Measurements from ENCODE around the gene DHRSX. TPM values are rescaled to one million over a fixed set of nuclear protein-coding genes. Genes with fewer than 3 reads are reported as not detected.

The DHRSX gene
- polyA plus RNA-seq, 3 donors from 2014 or later, result 20.0 to 36.4 (median 23.2) TPM

DNA sequence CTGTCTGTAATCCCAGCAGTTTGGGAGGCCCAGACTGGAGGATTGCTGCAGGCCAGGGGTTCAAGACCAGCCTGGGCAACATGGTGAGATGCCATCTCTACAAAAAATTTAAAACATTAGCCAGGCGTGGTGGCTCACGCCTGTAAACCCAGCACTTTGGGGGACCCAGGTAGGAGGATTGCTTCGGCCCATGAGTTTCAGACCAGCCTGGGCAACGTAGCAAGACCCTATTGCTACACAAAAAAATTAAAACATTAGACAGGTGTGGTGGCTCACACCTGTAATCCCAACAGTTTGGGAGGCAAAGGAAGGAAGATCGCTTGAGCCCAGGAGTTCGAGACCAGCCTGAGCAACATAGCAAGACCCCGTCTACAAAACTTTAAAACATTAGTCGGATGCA is 1.3 kb downstream of the DHRSX start:
- Mint-ChIP-seq H3K4me3 (peak overlapping the region; percentile 84 to 93 (median 86)), H3K27ac (peak overlapping the region; percentile 70 to 96 (median 88)), H3K27me3 (ENCODE audit: low read depth in 3 of 3) (peaks cover 0 to 13% (median 5%) of the 10 kb centered on the region in 3 donors), H3K9me3 (no peaks in the 10 kb centered on the region), H3K4me1 (peaks cover 33 to 38% of the 10 kb centered on the region in 2 donors), H3K36me3 (no peaks in the 10 kb centered on the region)
- DNase-seq, result no peak

- Mint-ChIP-seq H3K27ac (peak overlapping the region; percentile 70 to 96 (median 88)), H3K36me3 (no peaks in the 10 kb centered on the region), H3K27me3 (ENCODE audit: low read depth in 3 of 3) (peaks cover 0 to 13% (median 5%) of the 10 kb centered on the region in 3 donors), H3K4me1 (peaks cover 33 to 38% of the 10 kb centered on the region in 2 donors), H3K9me3 (no peaks in the 10 kb centered on the region), H3K4me3 (peak overlapping the region; percentile 84 to 93 (median 86))
- no peak for DNase-seq
Observed at GRCh38 chrX:2498781-2499302, 1.9 kb downstream of the DHRSX start.

GRCh38 chrX:2497961-2498780 is 2.6 kb downstream of the DHRSX start:
- H3K9me3 Mint-ChIP-seq, result no peaks in the 10 kb centered on the region
- peak overlapping the region; percentile 22 to 87 (median 64) for H3K4me3 Mint-ChIP-seq

GRCh38 chrX:2495595-2495994 is 5.2 kb downstream of the DHRSX start:
- Mint-ChIP-seq H3K9me3 (no peaks in the 10 kb centered on the region), H3K4me1 (peaks cover 31 to 45% of the 10 kb centered on the region in 2 donors), H3K27me3 (ENCODE audit: low read depth in 3 of 3) (peaks cover 0 to 8% (median 3%) of the 10 kb centered on the region in 3 donors), H3K4me3 (no peak overlapping the region), H3K36me3 (peaks cover 0 to under 1% (median 0%) of the 10 kb centered on the region in 3 donors), H3K27ac (peak overlapping the region in 1 of 6 donors; percentile 7)
- DNase-seq, result no peak

More at GRCh38 chrX:2497961-2498780, 2.6 kb downstream of the DHRSX start:
- Mint-ChIP-seq H3K27ac (peak overlapping the region; percentile 44 to 96 (median 88)), H3K4me1 (peaks cover 33 to 38% of the 10 kb centered on the region in 2 donors), H3K36me3 (no peaks in the 10 kb centered on the region), H3K27me3 (ENCODE audit: low read depth in 3 of 3) (peaks cover 0 to 13% (median 5%) of the 10 kb centered on the region in 3 donors)
- no peak for DNase-seq

- H3K27ac Mint-ChIP-seq, result no peak overlapping the region
- DNase-seq, result no peak
- H3K4me1 Mint-ChIP-seq, result peaks cover 10 to 21% of the 10 kb centered on the region in 2 donors
- peaks cover 0 to 12% (median 6%) of the 10 kb centered on the region in 3 donors for H3K36me3 Mint-ChIP-seq
- H3K9me3 Mint-ChIP-seq, result no peaks in the 10 kb centered on the region
- no peaks in the 10 kb centered on the region for H3K27me3 Mint-ChIP-seq (ENCODE audit: low read depth in 3 of 3)
- H3K4me3 Mint-ChIP-seq, result no peak overlapping the region
Observed at GRCh38 chrX:2492531-2493218, 8.1 kb downstream of the DHRSX start.

DNA sequence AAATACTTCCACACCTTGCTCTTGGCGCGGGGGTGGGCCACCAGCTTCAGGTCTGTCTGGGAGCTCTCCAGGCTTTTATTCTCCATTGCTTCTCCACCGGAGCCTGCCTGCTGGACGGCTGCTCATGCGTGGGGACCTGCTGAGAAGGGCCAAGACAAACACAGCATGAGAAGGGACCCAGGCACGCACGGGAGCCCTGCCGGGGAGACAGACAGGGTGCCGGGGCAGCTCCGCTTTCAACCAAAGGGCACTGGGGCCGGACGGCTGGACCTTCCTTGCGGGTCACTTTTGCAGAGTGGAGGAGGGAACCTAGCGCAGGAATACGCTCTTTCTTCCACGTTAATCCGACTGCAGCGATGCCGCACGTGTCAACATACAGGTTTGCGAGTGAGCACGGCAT is 10.1 kb downstream of the DHRSX start:
- no peak for DNase-seq
- H3K4me1 Mint-ChIP-seq, result peaks cover 3 to 10% of the 10 kb centered on the region in 2 donors
- H3K27me3 Mint-ChIP-seq (ENCODE audit: low read depth in 3 of 3), result peaks cover 0 to 1% (median 0%) of the 10 kb centered on the region in 3 donors
- peaks cover 3 to 27% (median 7%) of the 10 kb centered on the region in 3 donors for H3K36me3 Mint-ChIP-seq
- no peak overlapping the region for H3K27ac Mint-ChIP-seq
- no peak overlapping the region for H3K4me3 Mint-ChIP-seq
- no peaks in the 10 kb centered on the region for H3K9me3 Mint-ChIP-seq

GRCh38 chrX:2489446-2490445 is 11.0 kb downstream of the DHRSX start:
- H3K27me3 Mint-ChIP-seq (ENCODE audit: low read depth in 3 of 3), result peaks cover 0 to 1% (median 0%) of the 10 kb centered on the region in 3 donors
- peaks cover 3 to 27% (median 7%) of the 10 kb centered on the region in 3 donors for H3K36me3 Mint-ChIP-seq
- no peak overlapping the region for H3K4me3 Mint-ChIP-seq
- peaks cover 1 to 7% of the 10 kb centered on the region in 2 donors for H3K4me1 Mint-ChIP-seq
- H3K27ac Mint-ChIP-seq, result no peak overlapping the region
- no peaks in the 10 kb centered on the region for H3K9me3 Mint-ChIP-seq
- DNase-seq, result no peak

- no peak for DNase-seq
- Mint-ChIP-seq H3K27me3 (ENCODE audit: low read depth in 3 of 3) (peaks cover 0 to 1% (median 1%) of the 10 kb centered on the region in 3 donors), H3K4me1 (peaks cover 1 to 7% of the 10 kb centered on the region in 2 donors), H3K9me3 (no peaks in the 10 kb centered on the region), H3K36me3 (peaks cover 3 to 27% (median 7%) of the 10 kb centered on the region in 3 donors), H3K4me3 (no peak overlapping the region), H3K27ac (no peak overlapping the region)
Observed at GRCh38 chrX:2488621-2489285, 12.0 kb downstream of the DHRSX start.

- no peak overlapping the region for H3K27ac Mint-ChIP-seq
- peaks cover 0 to 1% (median 1%) of the 10 kb centered on the region in 3 donors for H3K27me3 Mint-ChIP-seq (ENCODE audit: low read depth in 3 of 3)
- H3K4me1 Mint-ChIP-seq, result peaks cover under 1 to 5% of the 10 kb centered on the region in 2 donors
- peaks cover 3 to 27% (median 7%) of the 10 kb centered on the region in 3 donors for H3K36me3 Mint-ChIP-seq
- no peaks in the 10 kb centered on the region for H3K9me3 Mint-ChIP-seq
- no peak overlapping the region for H3K4me3 Mint-ChIP-seq
- DNase-seq, result no peak
Observed at GRCh38 chrX:2487366-2487765, 13.4 kb downstream of the DHRSX start.

- no peak for DNase-seq
- no peaks in the 10 kb centered on the region for H3K4me1 Mint-ChIP-seq
- H3K36me3 Mint-ChIP-seq, result peaks cover 3 to 27% (median 7%) of the 10 kb centered on the region in 3 donors
- no peaks in the 10 kb centered on the region for H3K9me3 Mint-ChIP-seq
- H3K27me3 Mint-ChIP-seq (ENCODE audit: low read depth in 3 of 3), result peaks cover 0 to 1% (median 1%) of the 10 kb centered on the region in 3 donors
- no peak overlapping the region for H3K4me3 Mint-ChIP-seq
- no peak overlapping the region for H3K27ac Mint-ChIP-seq
Observed at GRCh38 chrX:2486476-2487133, 14.2 kb downstream of the DHRSX start.

DNA sequence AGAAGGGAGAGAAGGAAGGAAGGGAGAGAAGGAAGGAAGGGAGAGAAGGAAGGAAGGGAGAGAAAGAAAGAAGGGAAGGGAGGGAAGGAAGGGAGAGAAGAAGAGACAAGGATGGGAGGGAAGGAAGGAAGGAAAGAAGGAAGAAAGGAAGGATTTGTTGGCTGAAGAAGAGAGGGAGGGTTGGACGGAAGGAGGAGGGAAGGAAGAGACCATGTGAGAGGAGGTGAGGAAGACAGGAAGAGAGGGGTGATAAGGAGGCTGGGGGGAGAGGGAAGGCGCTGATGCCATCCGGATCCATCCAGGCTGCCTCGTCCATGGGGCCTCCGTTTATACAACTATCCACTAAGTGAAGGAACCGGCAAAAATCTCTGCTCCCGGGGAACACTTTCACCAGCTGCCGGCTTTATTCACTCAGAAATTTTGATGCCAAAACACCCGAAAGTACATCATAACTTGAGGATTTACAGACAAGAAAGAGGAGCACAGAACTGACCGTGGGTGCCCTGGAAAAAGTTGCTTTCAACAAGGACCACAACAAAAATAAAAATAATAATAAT is 14.9 kb downstream of the DHRSX start:
- Mint-ChIP-seq H3K36me3 (peaks cover 3 to 27% (median 7%) of the 10 kb centered on the region in 3 donors), H3K27me3 (ENCODE audit: low read depth in 3 of 3) (peaks cover 0 to 1% (median 1%) of the 10 kb centered on the region in 3 donors), H3K4me3 (no peak overlapping the region), H3K9me3 (no peaks in the 10 kb centered on the region), H3K4me1 (no peaks in the 10 kb centered on the region), H3K27ac (peak overlapping the region in 1 of 6 donors; percentile 73)
- no peak for DNase-seq

Measured in immature natural killer cell (primary cell).